A549 (cell line): Measurements from ENCODE around the gene FAM53C. TPM values are rescaled to one million over a fixed set of nuclear protein-coding genes. Genes with fewer than 3 reads are reported as not detected.

Experiments used
- ATAC-seq, 2 experiments: fragments of 200-7000 bp in 1 of 2; fragments of >200 bp in 1 of 2; cut with Nextera tagmentation in 1 of 2; cut with Tn5 transposase in 1 of 2; 3 replicates each; pipeline versions ENCODE4 v1.8.0 to v1.9.1; 2018 to 2020; ENCODE audit warnings: mild to moderate bottlenecking in 1 of 2, moderate library complexity in 1 of 2
- CTCF ChIA-PET: fragments of 300-600 bp; sonication (Branson Sonifier 250); formaldehyde crosslinking; extraction: SDS; loops from one replicate; lab custom pipeline; 2021; ENCODE audit warnings: antibody characterized with exemption, inconsistent platforms; lab: Yijun Ruan, JAX
- POLR2A ChIA-PET: fragments of 350-600 bp; formaldehyde crosslinking; extraction: SDS; loops from one replicate; lab custom pipeline; 2021; ENCODE audit warnings: antibody characterized with exemption, inconsistent platforms; lab: Yijun Ruan, JAX
- DNase-seq, 2 experiments: peaks; one replicate each; pipeline versions ENCODE4 v3.0.0 to v3.0.0-alpha.2; 2011 to 2016; ENCODE audit warnings: low read depth in 1 of 2, low spot score in 1 of 2
- FAIRE-seq: peaks from 2 replicates; lab custom pipeline; 2011; peaks lifted over from hg19 to GRCh38; lab: Jason Lieb, UNC
- H3K27ac ChIP-seq, 2 experiments: fragments of >200 bp; sonication (Bioruptor Twin); formaldehyde crosslinking; 3 replicates each; pipeline ENCODE4 v1.5.1; 2016 to 2017
- H3K4me1 ChIP-seq: fragments of >200 bp; sonication (Bioruptor Twin); formaldehyde crosslinking; 3 replicates; pipeline ENCODE4 v1.6.1; 2016
- H3K4me2 ChIP-seq: fragments of >200 bp; sonication (Bioruptor Twin); formaldehyde crosslinking; 3 replicates; pipeline ENCODE4 v1.6.1; 2016
- H3K4me3 ChIP-seq: fragments of >200 bp; sonication (Bioruptor Twin); formaldehyde crosslinking; 3 replicates; pipeline ENCODE4 v1.5.1; 2016
- H3K9me3 ChIP-seq: fragments of >200 bp; sonication (Bioruptor Twin); formaldehyde crosslinking; 3 replicates; pipeline ENCODE4 v1.6.1; 2016
- BHLHE40 ChIP-seq: IDR thresholded peaks from 2 replicates; pipeline ENCODE4 v1.6.1; 2012; ENCODE audit warnings: low read depth, low read length, inconsistent platforms
- CBX2 ChIP-seq: fragments of 200-600 bp; sonication (generic); IDR thresholded peaks from 2 replicates; pipeline ENCODE4 v1.6.1; 2016; ENCODE audit warnings: low read depth, mild to moderate bottlenecking, borderline replicate concordance
- FOSL2 ChIP-seq, 2 experiments: fragments of 450-650 bp in 1 of 2; fragments of >200 bp in 1 of 2; sonication (Bioruptor Twin) in 1 of 2; formaldehyde crosslinking; IDR thresholded peaks; 2 replicates each; pipeline versions ENCODE4 v1.5.0 to v1.6.1; 2016 to 2020; ENCODE audit warnings: mild to moderate bottlenecking in 1 of 2, moderate library complexity in 1 of 2
- GATA3 ChIP-seq: IDR thresholded peaks from 2 replicates; pipeline ENCODE4 v1.6.1; 2012; ENCODE audit warnings: borderline replicate concordance
- JUN ChIP-seq, 2 experiments: fragments of >200 bp; sonication (Bioruptor Twin); formaldehyde crosslinking; IDR thresholded peaks; 2 replicates in 1 of 2; 3 replicates in 1 of 2; pipeline ENCODE4 v1.6.1; 2016 to 2017
- JUNB ChIP-seq: fragments of >200 bp; sonication (Bioruptor Twin); formaldehyde crosslinking; IDR thresholded peaks from 2 replicates; pipeline ENCODE4 v1.6.1; 2016
- KDM5A ChIP-seq: fragments of 200-600 bp; sonication (generic); IDR thresholded peaks from 2 replicates; pipeline ENCODE4 v1.6.1; 2016; ENCODE audit warnings: antibody characterized with exemption, mild to moderate bottlenecking
- MYC ChIP-seq: IDR thresholded peaks from 2 replicates; pipeline ENCODE4 v1.6.1; 2012; ENCODE audit warnings: mild to moderate bottlenecking, inconsistent platforms, low read length, improper control_type of control experiment, borderline replicate concordance
- PHF8 ChIP-seq: fragments of 200-600 bp; sonication (generic); IDR thresholded peaks from 2 replicates; pipeline ENCODE4 v1.6.1; 2016; ENCODE audit warnings: low read depth, mild to moderate bottlenecking, antibody characterized with exemption, moderate library complexity, borderline replicate concordance
- POLR2A ChIP-seq: IDR thresholded peaks from 2 replicates; pipeline ENCODE4 v1.6.1; 2012; ENCODE audit warnings: mild to moderate bottlenecking, low read length
- RAD21 ChIP-seq, 2 experiments: fragments of >200 bp in 1 of 2; sonication (Bioruptor Twin) in 1 of 2; formaldehyde crosslinking in 1 of 2; IDR thresholded peaks in 1 of 2; conservative IDR thresholded peaks in 1 of 2; 2 replicates in 1 of 2; 3 replicates in 1 of 2; pipeline ENCODE4 v1.6.1; 2012 to 2018; ENCODE audit warnings: inconsistent platforms in 1 of 2
- SMC3 ChIP-seq: fragments of >200 bp; sonication (Bioruptor Twin); formaldehyde crosslinking; IDR thresholded peaks from 3 replicates; pipeline ENCODE4 v1.6.1; 2018; ENCODE audit warnings: inconsistent platforms
- WGBS: methylation state at CpG from one replicate; pipeline ENCODE4 v1.1.6; 2017; ENCODE audit errors: missing lambda C conversion rate; 5-methylcytosine and 5-hydroxymethylcytosine counted together
- polyA plus RNA-seq, 4 experiments: library from polyadenylated mRNA; depleted of rRNA in 3 of 4; stranded (reverse); fragments of >200 nt; fragmentation: RNase III in 1 of 4; extraction: RNeasy Plus Mini Kit Qiagen cat#74134 plus additional on column Dnase treatment in 1 of 4; gene quantifications; 2 replicates in 3 of 4; 3 replicates in 1 of 4; pipeline ENCODE4 v1.2.3, GENCODE V29; 2011 to 2017
- TF ChIP-seq, protein P1 (sequence below): fragments of >200 bp; sonication (Bioruptor Twin); formaldehyde crosslinking; IDR thresholded peaks from 3 replicates; pipeline ENCODE4 v1.5.1; 2016
- TF ChIP-seq, protein P2 (sequence below): fragments of 250-450 bp; sonication (Bioruptor Pico); IDR thresholded peaks from 2 replicates; pipeline ENCODE4 v1.5.0; 2021; ENCODE audit warnings: mild to moderate bottlenecking, moderate library complexity, borderline replicate concordance
- TF ChIP-seq, protein P3 (sequence below): fragments of >200 bp; sonication (Bioruptor Twin); formaldehyde crosslinking; IDR thresholded peaks from 2 replicates; pipeline ENCODE4 v1.6.1; 2016
- TF ChIP-seq, protein P4 (sequence below): fragments of 250-450 bp; sonication (Bioruptor Pico); IDR thresholded peaks from 2 replicates; pipeline ENCODE4 v1.5.0; 2020; ENCODE audit warnings: low read depth, mild to moderate bottlenecking, moderate library complexity
- TF ChIP-seq, protein P5 (sequence below): fragments of >200 bp; sonication (Bioruptor Twin); formaldehyde crosslinking; IDR thresholded peaks from 3 replicates; pipeline ENCODE4 v1.6.1; 2016

FAM53C gene
- polyA plus RNA-seq, 2 of the 4 experiments (the other 2 are of a cell fraction) = 24.7 to 24.9 TPM

DNA sequence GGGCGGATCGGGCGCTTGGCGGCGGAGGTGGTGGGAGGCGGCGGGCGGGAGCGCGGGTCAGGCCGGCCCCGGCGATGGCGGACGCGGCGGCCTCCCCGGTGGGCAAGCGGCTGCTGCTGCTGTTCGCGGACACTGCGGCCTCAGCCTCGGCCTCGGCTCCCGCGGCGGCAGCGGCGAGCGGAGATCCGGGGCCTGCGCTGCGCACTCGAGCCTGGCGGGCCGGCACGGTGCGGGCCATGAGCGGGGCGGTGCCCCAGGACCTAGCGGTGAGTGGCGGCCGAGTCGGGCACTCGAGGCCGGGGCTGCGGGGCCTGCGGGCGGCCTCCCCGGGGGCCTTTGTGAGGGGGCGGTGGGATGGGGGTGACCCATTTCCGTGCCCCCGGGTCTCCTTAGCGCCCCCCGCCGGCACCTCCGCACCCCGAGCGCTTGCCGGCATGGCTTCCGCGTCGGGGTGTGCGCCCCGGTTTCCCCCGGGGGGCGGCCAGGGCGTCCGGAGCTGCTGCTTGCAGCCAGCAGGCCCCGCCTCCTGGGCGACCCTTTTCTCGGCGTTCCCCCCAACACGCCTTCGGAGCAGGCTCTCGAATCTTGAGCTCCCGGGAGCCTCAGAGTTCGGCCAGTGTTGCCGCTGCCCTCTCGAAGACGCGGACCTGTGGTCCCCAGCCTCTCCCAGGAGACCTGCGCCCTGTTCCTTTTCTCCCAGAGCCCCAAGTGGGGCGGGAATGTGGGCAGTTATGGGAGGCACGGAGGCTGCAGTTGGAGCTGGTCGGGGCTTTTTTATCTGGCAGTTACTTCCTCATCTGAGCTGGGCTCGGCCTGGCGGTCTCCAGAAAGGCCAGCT is 14.9 kb downstream of the FAM53C start:
- FAIRE-seq (no peak), DNase-seq (peak; percentile 39 to 60), ATAC-seq (peak; percentile 71)
- H3K9me3 ChIP-seq = peaks cover 9% of the 10 kb centered on the region; the same call in 2 of the 3 replicates
- H3K4me3 ChIP-seq = peak overlapping the region; percentile 99
- TF ChIP-seq, protein P1, sequence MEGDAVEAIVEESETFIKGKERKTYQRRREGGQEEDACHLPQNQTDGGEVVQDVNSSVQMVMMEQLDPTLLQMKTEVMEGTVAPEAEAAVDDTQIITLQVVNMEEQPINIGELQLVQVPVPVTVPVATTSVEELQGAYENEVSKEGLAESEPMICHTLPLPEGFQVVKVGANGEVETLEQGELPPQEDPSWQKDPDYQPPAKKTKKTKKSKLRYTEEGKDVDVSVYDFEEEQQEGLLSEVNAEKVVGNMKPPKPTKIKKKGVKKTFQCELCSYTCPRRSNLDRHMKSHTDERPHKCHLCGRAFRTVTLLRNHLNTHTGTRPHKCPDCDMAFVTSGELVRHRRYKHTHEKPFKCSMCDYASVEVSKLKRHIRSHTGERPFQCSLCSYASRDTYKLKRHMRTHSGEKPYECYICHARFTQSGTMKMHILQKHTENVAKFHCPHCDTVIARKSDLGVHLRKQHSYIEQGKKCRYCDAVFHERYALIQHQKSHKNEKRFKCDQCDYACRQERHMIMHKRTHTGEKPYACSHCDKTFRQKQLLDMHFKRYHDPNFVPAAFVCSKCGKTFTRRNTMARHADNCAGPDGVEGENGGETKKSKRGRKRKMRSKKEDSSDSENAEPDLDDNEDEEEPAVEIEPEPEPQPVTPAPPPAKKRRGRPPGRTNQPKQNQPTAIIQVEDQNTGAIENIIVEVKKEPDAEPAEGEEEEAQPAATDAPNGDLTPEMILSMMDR = peak; percentile 57
- TF ChIP-seq, protein P2, sequence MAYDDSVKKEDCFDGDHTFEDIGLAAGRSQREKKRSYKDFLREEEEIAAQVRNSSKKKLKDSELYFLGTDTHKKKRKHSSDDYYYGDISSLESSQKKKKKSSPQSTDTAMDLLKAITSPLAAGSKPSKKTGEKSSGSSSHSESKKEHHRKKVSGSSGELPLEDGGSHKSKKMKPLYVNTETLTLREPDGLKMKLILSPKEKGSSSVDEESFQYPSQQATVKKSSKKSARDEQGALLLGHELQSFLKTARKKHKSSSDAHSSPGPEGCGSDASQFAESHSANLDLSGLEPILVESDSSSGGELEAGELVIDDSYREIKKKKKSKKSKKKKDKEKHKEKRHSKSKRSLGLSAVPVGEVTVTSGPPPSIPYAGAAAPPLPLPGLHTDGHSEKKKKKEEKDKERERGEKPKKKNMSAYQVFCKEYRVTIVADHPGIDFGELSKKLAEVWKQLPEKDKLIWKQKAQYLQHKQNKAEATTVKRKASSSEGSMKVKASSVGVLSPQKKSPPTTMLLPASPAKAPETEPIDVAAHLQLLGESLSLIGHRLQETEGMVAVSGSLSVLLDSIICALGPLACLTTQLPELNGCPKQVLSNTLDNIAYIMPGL (CRISPR knock-in tag) = peak; percentile 91
- TF ChIP-seq POLR2A = peak; percentile 34; the same call in 1 of the 2 replicates
- TF ChIP-seq JUNB = no peak
- 0 out of 2 replicates have a peak, but pooled peaks have one; percentile 26 for TF ChIP-seq MYC
- TF ChIP-seq, protein P3, sequence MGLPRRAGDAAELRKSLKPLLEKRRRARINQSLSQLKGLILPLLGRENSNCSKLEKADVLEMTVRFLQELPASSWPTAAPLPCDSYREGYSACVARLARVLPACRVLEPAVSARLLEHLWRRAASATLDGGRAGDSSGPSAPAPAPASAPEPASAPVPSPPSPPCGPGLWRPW = no peak
- TF ChIP-seq FOSL2 (IDR thresholded peaks at IDR 0.05) = no peak
- TF ChIP-seq FOSL2 (CRISPR knock-in tag; IDR thresholded peaks at IDR 0.05) = no peak
- TF ChIP-seq KDM5A = no peak
- TF ChIP-seq, protein P4, sequence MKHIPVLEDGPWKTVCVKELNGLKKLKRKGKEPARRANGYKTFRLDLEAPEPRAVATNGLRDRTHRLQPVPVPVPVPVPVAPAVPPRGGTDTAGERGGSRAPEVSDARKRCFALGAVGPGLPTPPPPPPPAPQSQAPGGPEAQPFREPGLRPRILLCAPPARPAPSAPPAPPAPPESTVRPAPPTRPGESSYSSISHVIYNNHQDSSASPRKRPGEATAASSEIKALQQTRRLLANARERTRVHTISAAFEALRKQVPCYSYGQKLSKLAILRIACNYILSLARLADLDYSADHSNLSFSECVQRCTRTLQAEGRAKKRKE (CRISPR knock-in tag) = no peak
- TF ChIP-seq GATA3 = no peak
- TF ChIP-seq, protein P5, sequence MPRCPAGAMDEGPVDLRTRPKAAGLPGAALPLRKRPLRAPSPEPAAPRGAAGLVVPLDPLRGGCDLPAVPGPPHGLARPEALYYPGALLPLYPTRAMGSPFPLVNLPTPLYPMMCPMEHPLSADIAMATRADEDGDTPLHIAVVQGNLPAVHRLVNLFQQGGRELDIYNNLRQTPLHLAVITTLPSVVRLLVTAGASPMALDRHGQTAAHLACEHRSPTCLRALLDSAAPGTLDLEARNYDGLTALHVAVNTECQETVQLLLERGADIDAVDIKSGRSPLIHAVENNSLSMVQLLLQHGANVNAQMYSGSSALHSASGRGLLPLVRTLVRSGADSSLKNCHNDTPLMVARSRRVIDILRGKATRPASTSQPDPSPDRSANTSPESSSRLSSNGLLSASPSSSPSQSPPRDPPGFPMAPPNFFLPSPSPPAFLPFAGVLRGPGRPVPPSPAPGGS = 0 out of 3 replicates have a peak, but pooled peaks have one; percentile 28
- TF ChIP-seq PHF8 = peak; percentile 92
- no peak for TF ChIP-seq CBX2
- TF ChIP-seq BHLHE40 = no peak
- peak; percentile 21; the same call in 2 of the 3 replicates for TF ChIP-seq SMC3
- peak in 1 of 2 experiments; percentile 90; a peak in 3 of 5 replicates for TF ChIP-seq JUN (IDR thresholded peaks at IDR 0.05)
- peak in 1 of 2 experiments; percentile 1; a peak in 1 of 5 replicates for TF ChIP-seq RAD21 (conservative IDR thresholded peaks at IDR 0.05 in 1 of 2, IDR thresholded peaks at IDR 0.05 in 1 of 2)
- peak overlapping the region; percentile 96 to 100 for H3K27ac ChIP-seq
- ChIA-PET CTCF (interaction anchor here (0.5 to 6.2 kb wide), 68 partner anchors 8 to 1770 kb away, joined by 3 to 197 read pairs (median 5); partner anchors contain the start of genes CDC23, CDC25C, EGR1 and FAM53C), POLR2A (interaction anchor here (0.6 to 4.5 kb wide), 13 partner anchors 11 to 511 kb away, joined by 3 to 68 read pairs (median 4); partner anchors contain the start of genes CDC23, CDC25C, EGR1 and ETF1)
- WGBS = 0% methylated on average over 9 of the region's 88 CpGs
- peaks cover 19% of the 10 kb centered on the region for H3K4me1 ChIP-seq
- peak overlapping the region; percentile 96 for H3K4me2 ChIP-seq
